Measurements from ENCODE around the gene MVD.

DNA sequence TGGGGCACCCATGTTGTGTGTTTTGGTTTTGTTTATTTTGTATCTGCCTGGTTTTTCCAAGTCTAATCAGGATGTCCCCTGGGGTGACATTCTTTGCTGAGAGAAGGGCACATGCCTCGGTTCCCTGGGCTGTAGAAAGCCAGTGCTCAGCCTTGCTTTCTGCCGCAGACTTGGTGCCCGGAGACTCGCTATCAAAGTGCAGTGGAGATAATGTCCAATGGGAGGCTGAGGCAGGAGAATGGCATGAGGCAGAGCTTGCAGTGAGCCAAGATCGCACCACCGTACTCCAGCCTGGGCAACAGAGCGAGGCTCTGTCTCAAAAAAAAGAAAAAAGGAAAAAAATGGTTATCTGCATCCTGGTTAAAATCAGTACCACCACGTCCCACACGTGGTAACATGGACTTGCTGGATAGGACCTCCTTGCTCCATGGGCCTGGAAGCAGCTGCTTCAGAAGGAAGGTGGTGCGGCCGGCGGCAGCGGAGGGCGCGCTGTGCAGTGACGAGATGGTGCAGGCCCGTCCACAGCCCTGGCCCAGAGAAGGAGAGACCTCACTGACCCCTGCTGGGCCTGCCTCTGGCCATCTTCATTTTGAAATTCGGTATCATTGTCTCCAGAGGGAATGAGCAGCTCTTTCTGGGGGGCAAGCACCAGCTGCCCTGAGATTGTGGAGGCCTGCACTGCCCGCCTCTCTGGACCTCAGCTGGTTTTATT is 43.8 kb downstream of the MVD start:
- TF ChIP-seq CTCF (IDR thresholded peaks at IDR 0.05; ENCODE audit: low read length) (no peak), EZH2 (IDR thresholded peaks at IDR 0.05; ENCODE audit: borderline replicate concordance, low read length) (no peak)

Data from OCI-LY1 (cell line).